ENCODE measurements around the gene TMEM168.

The TMEM168 gene

GRCh38 chr7:112721366-112721765 lies 68.8 kb downstream of the TMEM168 start:
- no peak for DNase-seq (ENCODE audit: low read depth in 1 of 2, low spot score in 1 of 2)

- DNase-seq (ENCODE audit: low read depth in 1 of 2, low spot score in 1 of 2), result no peak
Observed at GRCh38 chr7:112715525-112715924, 74.7 kb downstream of the TMEM168 start.

- DNase-seq (ENCODE audit: low read depth in 1 of 2, low spot score in 1 of 2), result no peak
Observed at GRCh38 chr7:112714917-112715316, 75.3 kb downstream of the TMEM168 start.

Data from stimulated activated CD4-positive, alpha-beta T cell treated with anti-CD3 and anti-CD28 coated beads, Interleukin-15, amount 100 ng/mL, for 1 hour (primary cell).